Measurements from ENCODE around the gene MAP3K4.
"Not testable (repeated sequence)": the region's sequence is repeated elsewhere in the genome, so short reads cannot be mapped to it uniquely, and the experiment has no call there.

MAP3K4 gene

DNA sequence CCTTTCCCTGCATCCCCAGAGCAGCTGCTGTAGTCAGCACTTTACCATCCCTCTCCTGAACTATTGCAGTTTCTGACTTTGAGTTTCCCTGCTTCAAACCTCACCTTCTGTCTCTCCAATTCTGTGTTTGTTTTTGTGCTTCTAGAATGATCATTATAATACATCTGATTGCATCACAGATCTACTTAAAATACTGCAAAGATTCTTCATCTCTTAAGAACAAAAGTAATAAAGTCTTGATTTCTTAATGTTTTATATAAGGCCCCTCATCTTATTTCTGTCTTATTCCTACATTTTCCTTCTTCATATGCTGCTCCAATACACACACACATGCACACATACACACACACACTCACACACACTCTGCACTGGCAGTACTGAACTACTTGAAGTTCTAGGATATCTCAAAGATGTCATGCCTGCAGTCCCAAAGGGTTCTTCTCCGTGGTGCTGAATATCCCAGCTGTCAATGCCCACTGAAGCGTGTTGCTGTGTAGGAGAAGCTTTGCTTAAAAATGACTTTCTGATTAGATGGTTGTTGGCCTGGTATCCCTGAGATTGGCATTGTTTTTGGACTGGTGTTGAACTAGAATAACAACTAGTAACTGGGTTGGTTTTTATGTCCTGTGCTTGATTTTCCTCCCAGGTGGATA is 97.2 kb downstream of the MAP3K4 start:
- DNase-seq = no peak

DNA sequence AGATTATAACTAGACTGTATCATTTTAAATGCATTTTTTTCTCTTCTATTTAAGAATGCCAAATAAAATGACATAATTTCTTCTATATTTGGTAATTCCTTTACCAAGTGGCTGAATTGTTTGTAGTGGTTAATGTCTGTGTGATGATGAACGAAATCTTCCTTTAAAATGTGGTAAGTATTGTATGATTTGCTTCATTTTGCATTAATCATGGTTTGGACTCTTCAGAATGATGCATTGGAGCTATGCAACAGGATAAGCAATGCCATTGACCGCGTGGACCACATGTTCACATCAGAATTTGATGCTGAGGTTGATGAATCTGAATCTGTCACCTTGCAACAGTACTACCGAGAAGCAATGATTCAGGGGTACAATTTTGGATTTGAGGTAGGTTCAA is 99.6 kb downstream of the MAP3K4 start:
- no peak for DNase-seq

DNA sequence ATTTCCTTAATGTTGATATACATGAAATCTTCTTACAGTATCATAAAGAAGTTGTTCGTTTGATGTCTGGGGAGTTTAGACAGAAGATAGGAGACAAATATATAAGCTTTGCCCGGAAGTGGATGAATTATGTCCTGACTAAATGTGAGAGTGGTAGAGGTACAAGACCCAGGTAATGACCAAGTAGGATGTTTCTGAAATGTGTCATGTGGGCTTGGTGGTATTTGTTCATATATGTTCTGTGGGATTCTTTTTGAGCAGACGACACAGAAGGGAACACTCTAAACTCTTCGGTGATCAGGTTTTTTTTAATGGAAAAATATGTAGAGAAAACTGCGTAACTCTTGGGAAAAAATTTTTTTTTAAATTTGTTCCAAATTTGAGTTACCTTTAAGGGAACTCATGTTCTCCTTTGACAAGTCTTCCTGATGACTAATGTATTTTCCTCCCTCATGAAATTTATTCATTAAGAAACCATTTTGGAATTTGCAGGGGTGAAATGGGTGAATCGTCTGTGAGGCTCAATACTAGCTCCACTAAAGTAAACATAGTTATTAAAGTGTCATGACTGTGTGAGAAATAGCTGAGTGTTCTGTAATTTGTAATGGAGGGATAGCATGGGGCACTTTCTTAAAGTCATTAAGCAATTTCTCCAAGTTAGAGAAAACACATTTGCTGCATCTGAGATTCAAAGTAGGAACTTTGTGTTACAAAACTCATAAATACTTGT is 100.6 kb downstream of the MAP3K4 start:
- DNase-seq = no peak

- DNase-seq = no peak
Observed at GRCh38 chr6:161094955-161095354, 103.4 kb downstream of the MAP3K4 start.

DNA sequence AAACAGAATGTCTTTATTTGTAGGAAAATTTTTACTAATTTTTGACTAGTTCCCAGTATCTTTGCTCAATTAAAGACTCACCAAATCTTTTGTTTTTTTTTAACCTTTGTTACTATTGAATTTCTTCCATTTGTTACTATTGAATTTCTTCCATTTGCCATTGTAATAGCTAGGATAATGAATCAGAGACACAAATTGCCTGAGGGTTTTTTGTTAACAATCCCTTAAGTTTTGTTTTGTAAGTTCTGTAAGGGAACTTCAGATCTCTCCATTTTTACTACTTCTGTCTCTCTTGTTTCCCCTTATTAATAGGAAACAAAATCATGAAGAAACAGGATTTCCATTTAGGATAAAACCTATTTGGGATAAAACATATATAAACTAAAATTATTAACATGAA is 104.3 kb downstream of the MAP3K4 start:
- DNase-seq = no peak

DNA sequence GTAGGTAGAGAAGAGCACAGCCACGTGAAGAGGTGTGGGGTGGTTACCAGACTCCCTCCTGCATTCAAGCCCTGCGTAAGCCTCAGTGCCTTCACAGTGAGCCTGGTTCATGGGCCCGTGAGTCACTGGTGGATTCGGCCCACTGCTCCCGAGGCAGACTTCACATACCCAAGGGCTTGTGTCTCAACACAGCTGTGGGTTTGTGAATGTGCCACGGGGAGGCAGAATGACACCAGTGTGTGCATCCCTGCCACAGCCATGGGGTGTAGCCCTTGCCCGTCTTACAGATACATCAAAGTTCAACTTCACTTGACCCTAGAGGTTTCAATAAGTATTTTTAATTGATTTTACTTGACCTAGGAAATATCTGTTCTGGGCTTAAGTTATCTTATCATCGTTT is 108.5 kb downstream of the MAP3K4 start:
- no peak for DNase-seq

DNA sequence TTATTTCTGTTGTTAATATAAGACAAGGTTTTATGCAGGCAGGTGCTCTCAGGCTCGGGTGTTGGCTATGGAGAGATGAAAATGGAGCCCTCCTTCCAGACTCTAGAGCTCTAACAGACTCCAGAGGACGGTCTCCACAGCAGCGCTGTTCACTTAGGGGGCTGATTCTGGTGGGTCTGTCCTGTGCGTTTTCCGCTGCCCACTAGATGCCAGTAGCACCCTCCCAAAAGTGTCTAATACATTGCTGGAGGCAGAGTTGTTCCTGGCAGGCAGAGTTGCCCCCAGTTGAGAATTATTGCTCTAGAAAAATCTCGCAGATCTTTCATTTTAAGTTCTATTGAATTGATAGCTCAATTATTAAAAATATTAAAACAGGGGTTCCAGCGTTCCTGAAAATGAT is 109.9 kb downstream of the MAP3K4 start:
- no peak for DNase-seq

GRCh38 chr6:161103475-161103874 is 111.9 kb downstream of the MAP3K4 start:
- DNase-seq = no peak

GRCh38 chr6:161104966-161105365 is 113.4 kb downstream of the MAP3K4 start:
- no peak for DNase-seq

DNA sequence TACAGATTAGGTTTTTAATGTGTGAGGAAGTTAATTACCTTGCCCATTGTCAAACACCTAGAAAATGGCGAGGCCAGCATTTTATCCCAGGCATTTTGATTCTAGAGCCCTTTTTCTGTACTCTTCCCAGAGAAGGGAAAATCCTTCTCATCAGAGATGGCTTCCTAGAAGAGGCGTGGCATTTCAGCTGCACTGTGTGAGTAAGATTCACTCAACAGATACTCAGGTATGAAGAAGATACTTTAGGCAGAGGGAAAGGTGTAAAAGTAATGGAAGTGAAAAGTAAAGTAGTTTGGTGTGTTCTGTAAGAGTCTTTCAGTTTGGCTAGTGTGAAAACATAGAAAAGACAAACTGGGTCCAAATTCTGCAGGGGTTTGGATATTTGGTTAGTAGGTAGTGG is 113.8 kb downstream of the MAP3K4 start:
- DNase-seq = no peak

GRCh38 chr6:161107779-161108730 is 116.5 kb downstream of the MAP3K4 start:
- DNase-seq = no peak

DNA sequence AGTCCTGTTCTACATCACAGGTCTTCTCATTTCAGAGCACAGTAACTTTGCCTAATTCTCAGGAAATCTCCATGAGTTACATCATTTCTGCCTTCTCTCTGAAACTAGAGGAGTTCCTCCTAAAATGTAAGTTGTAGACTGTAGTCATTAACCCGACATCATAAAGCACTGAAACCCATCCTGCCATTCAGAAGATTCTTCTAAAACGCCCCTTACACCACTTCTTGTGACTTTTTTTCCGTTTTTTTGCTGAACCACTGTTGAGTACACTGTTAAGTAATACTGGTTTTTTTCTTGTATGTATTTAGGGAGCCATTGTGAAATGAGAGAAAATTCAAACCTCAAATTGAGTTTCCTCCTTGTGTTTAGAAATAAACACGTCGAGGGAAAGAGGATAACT is 117.3 kb downstream of the MAP3K4 start:
- no peak for DNase-seq

DNA sequence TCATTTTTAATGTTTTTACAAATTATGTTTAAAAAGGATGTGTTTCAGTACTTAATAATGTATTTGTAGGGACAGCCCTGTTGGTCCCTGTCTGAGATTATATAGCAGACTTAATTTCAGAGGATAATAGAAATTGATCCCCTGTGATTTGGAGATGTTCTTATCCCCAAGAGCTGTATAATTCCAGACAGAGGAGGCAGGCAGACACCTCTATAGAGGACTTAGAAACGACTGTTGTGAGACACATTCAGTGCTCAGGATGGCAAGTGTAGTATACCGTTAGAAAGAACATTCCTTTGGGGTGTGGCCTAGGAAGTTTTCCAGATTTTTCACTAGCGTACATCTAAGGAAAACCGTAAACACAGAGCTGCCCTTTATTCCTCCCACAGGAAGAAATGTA is 117.8 kb downstream of the MAP3K4 start:
- DNase-seq = no peak

GRCh38 chr6:161110028-161110779 is 118.6 kb downstream of the MAP3K4 start:
- no peak for DNase-seq

GRCh38 chr6:161111261-161111660 is 119.7 kb downstream of the MAP3K4 start:
- no peak for DNase-seq

DNA sequence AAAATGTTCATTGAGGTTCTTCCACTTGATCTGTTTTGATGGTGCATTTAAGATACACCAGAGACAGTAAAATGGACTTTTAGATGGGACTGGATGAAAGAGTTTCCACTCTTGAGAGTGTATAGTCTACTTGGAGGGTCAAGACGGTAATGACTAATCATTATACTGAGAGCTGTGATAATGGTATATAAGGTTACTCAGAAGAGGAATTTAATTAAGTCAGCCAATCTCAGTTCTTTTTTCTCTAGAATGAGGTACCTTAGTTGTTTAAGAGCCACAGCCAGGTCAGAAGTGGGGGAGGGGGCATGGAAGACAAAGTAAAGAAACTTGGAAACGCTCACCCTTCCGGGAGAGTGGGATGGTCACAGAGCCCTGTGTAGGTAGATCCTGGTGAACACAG is 123.9 kb downstream of the MAP3K4 start:
- DNase-seq = no peak

DNA sequence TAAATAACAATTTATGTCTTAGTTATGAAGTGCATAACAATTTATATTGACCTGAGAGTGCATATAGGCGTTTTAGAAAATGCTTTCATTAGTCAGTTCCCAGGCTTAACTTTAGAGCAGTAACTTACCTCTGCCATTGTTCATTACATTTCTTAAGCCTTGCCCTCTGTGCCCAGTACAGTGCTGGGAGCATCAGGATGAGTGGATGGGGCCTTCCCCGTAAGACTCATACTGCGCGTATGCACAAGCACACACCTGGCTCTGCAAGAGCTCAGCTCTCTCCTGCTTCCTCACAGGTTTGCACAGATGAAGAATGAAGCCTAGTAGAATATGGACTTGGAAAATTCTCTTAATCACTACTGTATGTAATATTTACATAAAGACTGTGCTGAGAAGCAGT is 125.0 kb downstream of the MAP3K4 start:
- DNase-seq = no peak

GRCh38 chr6:161117308-161117707 is 125.7 kb downstream of the MAP3K4 start:
- no peak for DNase-seq

DNA sequence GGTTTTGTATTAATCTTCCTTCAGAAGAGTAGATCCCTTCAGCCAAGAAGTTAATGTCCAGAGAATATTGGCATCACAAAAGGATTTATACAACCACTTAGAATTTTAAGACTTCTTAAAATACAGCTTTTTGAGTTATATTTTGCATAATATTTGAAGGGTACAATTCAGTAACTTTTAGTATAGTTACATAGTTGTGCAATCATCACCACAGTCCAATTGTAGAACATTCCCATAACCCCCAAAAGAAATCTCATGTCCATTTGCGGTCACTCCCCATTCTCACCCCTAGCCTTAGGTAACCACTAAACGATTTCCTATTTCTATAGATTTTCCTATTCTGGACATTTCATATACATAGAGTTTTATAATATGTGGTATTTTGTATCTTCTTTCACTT is 126.4 kb downstream of the MAP3K4 start:
- no peak for DNase-seq

- DNase-seq = not testable (repeated sequence)
Observed at GRCh38 chr6:161123319-161123718, 131.8 kb downstream of the MAP3K4 start.

GRCh38 chr6:161125591-161125990 is 134.0 kb downstream of the MAP3K4 start:
- no peak for DNase-seq

GRCh38 chr6:161127071-161127740 is 135.6 kb downstream of the MAP3K4 start:
- DNase-seq = no peak

All from activated CD4-positive, alpha-beta T cell treated with anti-CD3 and anti-CD28 coated beads, Interleukin-2, amount 50 U/mL, for 1 hour (primary cell).